GM21717 (cell line): ENCODE results near the gene HSPB2.
A peak's percentile ranks its signal among the peaks of the same experiment; 100 is the strongest.
"Not testable (repeated sequence)": the region's sequence is repeated elsewhere in the genome, so short reads cannot be mapped to it uniquely, and the experiment has no call there.

ENCODE experiments used
- ATAC-seq: cut with Tn5 transposase; IDR thresholded peaks from one replicate; pipeline ENCODE4 v1.9.1; 2021; ENCODE audit warnings: mild to moderate bottlenecking, moderate library complexity; ENCODE audit not compliant: unreplicated experiment

HSPB2 gene

DNA sequence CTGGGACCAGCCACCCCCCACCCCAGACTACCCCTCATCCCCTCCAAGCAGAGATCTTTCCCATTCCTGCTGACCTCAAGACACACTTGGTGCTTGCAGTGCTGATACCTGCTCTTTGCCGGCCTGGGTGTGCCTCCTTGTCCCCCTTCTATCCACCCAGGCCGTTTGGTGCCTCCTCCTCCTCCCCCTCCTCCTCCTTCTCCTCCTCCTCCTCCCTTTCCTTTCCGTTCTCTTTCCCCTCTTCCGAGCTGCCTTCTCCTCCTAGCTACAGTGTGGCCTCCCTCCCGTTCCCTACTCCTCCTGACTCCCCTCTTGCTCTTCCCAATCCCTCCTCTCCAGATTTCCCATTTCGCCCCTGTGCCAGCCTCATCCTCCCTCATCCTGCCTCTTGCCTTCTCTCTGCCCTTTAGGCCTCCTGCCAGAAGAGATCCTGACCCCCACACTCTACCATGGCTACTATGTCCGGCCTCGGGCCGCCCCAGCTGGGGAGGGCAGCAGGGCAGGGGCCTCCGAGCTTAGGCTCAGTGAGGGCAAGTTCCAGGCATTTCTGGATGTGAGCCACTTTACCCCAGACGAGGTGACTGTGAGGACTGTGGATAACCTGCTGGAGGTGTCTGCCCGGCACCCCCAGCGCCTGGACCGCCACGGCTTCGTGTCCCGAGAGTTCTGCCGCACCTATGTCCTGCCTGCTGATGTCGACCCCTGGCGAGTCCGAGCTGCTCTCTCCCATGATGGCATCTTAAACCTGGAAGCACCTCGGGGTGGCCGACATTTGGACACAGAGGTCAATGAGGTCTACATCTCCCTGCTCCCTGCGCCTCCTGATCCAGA is 712 bp downstream of the HSPB2 start:
- ATAC-seq: no peak

DNA sequence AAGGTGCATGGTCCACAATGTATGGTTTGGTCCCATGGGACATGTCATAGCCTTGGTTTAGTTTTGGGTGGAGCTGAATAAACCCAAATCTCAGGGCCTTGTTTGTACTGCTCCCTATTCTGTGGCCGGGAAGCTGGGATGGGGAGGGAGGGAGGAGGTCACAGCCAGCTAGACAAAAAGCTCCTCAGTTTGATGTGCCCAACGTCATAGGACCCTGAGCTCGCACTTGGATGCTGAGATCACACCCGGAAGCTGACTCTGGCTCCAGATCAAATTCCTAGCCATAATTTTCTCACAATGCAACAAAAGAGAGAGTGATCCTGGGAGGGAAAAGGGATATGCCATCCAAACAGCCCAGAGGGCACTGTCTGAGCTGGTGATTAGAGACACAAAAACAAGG is 1.5 kb downstream of the HSPB2 start:
- no peak for ATAC-seq

DNA sequence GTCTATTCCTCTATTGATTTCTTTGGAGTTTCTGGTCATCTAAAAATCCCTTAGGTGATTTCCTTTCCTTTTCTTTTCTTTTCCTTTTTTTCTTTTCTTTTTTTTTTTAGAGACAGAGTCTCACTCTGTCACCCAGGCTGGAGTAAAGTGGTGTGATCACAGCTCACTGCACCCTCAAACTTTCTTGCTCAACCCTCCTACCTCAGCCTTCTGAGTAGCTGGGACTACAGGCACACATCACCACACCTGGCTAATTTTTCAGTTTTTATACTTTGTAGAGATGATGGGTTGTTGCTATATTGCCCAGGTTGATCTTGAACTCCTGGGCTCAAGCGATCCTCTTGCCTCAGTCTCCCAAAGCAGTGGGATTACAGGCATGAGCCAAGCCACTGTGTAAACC is 4.2 kb downstream of the HSPB2 start:
- ATAC-seq: no peak

DNA sequence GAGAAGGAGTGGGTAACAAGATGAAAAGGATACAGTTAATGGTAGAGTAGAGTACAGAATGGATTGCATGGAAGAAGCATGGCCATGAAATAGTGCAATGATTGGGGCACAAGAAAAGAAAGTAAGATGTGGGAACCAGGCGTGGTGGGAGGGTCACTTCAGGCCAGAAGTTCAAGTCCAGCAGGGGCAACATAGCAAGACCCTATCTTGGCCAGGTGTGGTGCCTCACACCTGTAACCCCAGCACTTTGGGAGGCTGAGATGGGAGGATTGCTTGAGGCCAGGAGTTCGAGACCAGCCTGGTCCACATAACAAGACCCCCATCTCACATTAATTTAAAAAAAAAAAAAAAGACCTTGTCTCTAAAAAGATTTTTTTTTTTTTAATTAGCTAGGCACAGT is 4.8 kb downstream of the HSPB2 start:
- no peak for ATAC-seq

DNA sequence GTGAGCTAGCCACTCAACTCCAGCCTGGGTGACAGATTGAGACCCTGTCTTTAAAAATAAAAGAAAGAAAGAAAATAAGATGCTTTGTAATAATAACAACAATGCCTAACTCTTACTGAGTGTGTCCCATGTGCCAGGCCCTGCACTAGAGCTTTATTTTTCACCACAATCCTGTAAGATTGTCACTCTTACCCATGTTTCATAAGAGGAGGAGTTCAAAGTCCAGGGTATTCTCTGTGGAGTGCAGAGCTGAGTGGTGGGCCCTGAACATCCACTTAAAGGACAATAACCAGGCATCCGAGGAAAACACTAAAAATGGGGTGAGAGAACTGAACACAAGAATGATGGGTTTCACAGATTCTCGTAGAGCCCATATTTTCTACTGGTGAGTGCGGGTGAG is 5.3 kb downstream of the HSPB2 start:
- no peak for ATAC-seq

DNA sequence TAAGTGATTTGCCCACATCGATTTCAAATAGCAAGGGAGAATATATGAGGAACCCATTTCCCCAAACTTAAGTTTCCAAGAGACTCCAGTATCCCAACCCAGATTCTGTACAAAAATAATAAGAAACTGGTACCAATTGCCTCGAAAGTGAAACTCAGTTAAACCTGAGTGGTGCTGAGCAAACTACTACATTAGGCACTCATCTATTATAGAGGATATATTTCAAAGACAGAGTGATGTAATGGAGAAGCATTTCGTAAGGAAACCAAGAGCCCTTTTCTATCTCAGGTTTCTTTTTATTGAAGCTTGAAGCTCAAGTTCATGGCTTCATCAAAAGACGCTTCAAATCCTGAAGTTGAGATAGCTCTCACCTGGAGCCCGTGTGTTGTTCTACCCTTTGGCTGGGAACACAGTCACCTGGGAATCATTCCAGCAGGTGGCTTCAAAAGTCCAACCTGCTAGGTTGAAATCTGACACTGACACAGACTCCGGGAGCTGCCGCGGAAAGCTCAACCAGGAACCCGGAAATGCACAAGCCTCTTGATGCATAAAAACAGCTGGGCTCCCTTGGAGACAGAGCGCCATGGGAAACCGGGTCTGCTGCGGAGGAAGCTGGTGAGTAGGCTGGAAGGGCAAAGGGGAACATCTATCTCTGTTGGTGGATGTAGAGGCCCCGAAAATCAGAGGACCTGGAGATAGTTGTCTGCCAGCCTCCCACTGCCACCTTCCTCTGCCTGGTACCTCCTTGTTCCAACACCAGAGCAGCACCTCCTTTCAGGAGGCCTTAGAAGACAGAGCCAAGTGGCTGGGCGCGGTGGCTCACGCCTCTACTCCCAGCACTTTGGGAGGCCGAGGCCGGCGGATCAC is 6.1 kb downstream of the HSPB2 start, which contains the start of gene C11orf52:
C11orf52 (plus strand) TSS at position 524 of the 867 bp plus-strand sequence; CDS start at position 584, 60 bp downstream.
- no peak for ATAC-seq

DNA sequence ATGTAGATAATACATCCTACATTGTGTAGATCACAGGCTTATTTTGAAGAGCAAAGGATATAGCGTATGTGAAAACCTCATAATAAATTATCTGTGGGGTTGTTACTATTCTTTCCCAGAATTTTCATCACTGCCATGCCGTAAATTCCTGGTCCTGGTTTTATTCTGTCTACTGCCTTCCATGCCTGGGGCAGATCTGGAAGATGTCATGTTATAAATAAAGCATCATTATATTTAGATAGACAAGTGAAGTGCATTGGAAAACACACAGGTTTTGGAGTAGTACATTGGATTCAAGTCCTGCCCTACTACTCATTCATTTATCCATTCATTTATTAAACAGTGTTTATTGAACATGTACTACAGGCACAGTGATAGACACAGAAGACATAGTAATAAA is 8.4 kb downstream of the HSPB2 start:
- no peak for ATAC-seq

DNA sequence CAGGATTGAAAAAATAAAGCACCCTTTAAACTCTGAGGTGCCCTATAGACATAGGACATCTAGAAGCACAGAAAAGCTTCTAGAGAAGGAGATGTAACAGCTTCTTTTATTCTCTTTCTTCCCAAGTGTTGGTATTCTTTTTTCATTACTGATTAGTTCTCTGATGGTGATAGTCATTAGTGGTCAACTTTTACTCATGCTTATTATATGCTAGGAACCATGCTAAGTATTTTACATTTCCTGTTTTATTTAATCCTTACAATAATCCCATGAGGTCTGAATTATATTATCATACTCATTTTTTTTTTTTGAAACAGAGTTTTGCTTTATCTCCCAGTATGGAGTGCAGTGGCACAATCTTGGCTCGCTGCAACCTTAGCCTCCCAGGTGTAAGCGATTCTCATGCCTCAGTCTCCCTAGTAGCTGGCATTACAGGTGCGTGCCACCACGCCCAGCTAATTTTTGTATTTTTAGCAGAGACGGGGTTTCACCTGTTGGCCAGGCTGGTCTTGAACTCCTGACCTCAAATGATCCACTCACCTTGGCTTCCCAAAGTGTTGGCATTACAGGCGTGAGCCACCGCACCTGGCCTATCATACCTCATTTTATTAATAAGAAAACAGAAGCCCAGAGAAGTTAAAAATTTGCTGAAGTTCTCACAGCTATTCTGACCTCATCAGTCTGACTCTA is 9.2 kb downstream of the HSPB2 start:
- no peak for ATAC-seq

DNA sequence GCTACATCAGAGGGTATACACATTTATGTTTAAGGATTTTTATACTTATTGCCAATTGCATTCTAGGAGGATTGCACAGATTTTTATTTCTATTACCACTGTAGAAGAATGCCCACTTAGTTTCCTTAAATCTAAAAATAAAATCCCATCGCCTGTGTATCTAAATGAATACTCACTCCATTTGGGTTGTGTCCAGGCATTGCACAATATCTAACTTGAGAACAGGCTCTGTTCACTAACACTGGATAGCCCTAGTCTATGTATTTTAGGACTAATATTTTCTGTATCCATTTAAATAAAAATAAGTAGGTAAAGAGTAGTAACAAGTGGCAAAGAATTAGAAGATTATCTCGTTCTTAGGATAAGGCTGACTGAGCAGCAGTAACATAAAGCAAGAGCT is 10.3 kb downstream of the HSPB2 start:
- no peak for ATAC-seq

DNA sequence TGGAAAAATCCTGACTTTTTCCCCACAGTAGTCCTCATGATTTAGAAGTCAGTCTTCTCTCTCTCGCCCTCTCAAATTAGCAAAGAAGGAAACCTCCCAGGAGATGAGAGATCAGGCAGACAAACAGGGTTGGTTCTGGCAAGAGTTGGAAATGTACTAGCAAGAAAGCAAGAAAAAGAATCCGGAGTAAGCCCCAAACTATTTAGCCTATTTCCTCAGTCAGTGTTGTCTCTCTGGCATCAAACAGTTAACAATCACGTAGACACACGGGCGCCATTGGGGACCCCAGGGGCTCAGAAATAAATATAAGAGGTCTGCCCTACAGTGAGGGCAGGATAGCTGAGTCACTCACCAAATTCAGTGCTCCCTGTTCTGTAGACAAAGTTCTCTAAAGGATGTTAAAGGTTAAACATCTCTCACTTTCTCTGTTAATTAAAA is 10.8 kb downstream of the HSPB2 start:
- no peak for ATAC-seq

DNA sequence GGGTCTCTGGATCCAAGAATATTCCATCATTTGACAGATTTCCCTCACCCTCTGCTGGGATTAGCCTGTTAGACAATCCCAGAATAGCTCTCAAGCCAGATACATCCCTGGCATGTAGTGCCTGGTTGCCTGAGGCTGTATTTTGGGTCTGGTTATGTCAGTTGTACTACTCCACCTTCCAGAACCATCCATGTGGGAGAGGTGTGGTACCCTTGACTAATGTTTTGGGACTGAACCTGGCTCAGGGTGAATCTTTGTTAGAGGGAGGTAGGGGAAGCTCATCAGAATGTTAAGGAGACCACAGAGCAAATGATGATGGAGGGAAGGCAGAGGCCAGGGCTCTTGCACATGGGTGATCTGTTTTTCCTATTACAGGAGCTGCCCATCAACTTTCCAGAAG is 11.4 kb downstream of the HSPB2 start:
- ATAC-seq: no peak

DNA sequence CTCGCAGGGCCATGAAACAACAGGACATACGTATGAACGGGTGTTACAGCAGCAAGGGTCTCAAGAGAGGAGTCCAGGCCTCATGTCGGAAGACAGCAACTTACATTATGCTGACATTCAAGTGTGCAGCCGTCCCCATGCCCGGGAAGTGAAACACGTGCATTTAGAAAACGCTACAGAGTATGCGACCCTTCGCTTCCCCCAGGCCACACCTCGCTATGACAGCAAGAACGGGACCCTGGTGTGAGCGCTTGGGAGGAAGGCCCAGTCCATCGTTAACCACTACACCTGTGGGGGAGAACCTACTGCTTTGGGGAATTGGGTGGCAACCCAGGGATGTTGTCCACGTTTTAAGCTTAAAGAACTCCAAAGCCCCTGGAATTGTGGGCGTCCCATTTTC is 13.4 kb downstream of the HSPB2 start:
- ATAC-seq: no peak

DNA sequence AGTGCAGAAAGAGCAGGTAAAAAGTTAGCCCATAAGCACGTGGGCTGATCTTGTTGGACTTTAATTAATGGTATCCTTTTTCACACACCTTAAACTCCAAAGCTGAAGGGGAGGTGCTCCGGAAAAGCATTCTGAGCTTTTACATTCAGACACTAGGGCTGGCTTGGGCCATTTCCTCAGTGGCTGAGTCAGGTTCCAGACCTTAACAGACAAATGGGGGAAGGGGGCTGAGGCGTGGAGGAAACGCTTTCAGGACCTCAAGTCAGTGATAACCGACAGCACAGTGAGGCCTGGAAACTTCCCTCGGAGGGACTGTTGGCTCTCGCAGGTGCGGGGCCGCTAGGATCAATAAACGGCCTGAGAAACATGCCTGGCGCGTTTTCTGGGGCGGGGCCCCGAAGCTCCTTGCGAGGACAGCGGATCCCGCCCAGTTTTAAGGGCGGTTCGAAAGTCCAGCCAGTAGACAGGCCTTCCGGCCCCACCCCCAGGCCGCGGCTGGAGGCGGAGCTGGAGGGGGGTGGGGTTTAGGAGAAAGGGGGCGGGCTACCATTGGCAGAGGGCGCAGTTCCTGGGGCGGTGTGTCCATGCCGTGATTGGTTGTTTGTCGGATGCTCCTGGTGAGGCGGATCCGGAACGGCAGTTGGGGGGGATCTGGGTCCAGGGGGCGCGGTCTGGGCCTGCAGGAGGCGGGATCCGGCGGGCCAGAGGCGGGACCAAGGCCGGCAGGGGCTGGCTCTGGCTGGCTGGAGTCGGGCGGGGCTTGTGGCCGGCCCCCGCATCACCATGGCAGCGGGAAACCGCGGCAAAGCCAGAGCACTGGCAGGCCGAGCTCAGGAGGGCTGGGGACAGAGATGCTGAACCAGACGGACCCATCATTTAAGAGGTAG is 14.2 kb downstream of the HSPB2 start:
- peak; percentile 94 for ATAC-seq

DNA sequence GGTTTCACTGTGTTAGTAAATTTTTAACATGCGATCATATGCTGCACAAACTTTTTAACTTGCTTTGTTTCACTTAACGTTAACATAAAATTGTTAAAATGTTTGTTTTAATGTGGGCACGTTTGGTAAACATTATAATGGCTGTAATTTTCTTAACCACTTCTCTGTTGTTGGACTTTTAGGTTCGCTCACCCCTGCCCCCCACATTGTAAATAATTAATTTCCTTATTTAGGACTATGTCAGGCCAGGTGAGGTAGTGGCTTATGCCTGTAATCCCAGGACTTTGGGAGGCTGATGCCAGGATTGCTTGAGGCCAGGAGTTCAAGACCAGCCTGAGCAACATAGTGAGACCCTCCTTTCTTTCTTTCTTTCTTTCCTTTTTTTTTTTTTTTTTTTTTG is 17.9 kb downstream of the HSPB2 start:
- ATAC-seq: no peak

DNA sequence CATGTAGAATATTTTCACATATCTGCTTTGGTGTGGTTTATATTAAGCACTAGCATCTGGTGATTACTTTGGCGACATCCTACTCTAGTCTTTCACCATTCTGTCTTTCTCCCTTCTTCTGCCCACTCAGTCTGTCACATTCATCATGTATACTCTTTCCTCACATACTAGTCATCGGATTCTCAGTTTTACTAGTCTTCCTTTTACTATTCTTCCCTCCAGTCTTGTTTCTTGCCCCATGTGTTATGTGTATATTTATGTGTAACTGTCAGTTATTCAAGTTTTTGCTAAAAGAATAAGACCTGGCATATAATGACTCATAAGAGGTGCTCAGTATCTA is 20.0 kb downstream of the HSPB2 start:
- no peak for ATAC-seq

DNA sequence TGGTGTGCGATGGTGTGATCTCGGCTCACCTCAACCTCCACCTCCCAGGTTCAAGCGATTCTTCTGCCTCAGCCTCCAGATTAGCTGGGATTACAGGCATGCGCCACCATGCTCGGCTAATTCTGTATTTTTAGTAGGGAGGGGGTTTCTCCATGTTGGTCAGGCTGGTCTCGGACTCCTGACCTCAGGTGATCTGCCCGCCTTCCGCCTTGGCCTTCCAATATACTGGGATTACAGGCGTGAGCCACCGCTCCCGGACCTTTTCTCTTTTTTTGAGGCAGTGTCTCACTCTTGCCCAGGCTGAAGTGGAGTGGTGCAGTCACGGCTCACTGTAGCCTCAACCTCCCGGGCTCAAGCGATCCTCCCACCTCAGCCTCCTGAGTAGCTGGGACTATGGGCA is 20.6 kb downstream of the HSPB2 start:
- not testable (repeated sequence) for ATAC-seq

DNA sequence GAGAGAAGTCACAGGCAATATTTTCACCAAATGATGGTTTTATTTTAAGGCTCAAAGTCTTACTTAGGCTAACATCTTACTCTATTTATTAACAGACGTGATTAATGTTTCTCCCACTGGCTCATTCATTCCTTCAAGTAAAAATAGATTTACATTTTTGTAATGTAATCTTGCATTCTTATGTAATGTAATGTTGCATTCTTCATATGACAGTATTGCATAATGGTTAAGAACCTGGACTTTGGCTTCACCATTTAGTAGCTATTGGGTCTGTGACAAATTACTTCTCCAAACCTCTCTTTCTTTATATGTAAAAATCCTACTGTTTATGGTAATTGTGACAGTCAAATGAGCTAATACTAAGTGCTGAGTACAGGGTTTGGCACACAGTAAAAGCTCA is 21.3 kb downstream of the HSPB2 start:
- ATAC-seq: no peak

DNA sequence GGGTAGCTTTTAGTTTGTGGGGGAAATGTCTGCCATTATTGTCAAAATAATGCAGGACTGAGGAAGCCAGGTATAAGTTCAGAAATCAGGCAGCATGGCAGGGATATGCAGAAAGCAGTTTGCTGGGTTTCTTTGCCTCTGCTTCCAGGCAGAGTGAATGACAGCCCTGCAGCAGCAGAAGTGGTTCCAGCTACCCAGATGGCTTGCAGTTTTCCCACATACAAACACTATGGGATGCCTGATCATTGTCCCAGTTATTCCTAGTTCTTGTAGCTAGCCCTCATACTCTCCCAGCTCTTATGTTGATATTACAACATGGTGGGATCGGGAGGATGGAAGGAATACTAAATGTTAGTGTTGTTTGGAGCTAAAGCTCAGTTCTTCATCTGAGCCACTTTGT is 21.8 kb downstream of the HSPB2 start:
- ATAC-seq: no peak

DNA sequence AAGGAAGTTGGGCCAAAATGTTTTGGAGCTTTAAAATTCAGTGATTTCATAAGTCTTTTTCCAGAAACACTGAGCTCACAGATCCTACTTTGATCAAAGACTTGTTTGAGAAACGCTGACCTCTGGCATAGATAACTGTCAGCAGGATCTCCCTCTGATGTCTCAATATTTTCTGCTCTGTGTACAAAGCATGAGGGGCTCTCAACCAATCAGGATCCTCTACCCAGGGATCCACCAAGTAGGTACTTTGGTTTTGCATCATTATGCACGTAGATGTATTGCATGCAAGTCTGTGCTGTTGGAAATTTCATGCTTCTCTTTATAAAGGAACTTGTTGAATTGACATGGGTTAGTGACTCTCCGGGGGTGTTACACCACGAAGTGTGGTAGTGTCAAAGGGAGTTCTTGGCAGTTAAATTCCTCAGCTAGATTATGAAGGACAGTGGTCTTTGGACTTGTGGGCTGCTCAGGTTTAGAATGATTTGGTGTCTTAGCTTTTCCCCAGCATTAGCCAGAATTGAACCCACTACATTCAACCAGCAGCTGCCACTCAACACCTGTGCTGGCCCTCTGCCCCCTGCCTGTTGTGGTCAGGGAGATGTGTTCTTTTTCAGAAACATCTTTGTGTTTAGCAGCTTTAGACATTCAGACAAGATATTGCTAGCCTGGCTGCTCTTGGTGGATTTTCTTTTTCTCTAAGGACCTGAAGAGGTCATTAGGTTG is 22.9 kb downstream of the HSPB2 start:
- no peak for ATAC-seq

DNA sequence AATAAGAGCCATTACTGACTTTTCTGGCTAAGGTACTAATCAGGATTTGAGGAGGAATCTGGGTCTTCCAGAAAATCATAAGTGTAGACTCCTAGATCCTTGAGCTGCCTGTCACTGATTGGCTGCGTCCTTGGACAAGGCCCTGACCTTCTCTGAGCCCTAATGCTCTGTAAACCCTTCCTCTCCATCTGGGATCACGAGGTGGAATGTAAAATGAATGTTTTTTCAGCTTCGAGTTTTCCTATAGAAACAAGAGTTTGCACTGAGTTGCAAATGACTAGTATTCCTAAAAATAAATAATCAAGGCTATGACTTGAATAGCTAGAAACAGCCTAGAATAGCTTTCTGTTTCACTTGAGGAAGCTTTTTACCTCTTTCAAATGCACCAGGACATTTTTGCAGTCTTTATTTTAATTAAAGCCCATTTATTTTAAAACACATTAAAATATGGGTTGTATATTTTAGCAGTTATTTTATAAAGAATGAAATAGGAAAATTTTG is 23.6 kb downstream of the HSPB2 start:
- no peak for ATAC-seq
